ENCODE results near the gene NES.
"Not testable (repeated sequence)": the region's sequence is repeated elsewhere in the genome, so short reads cannot be mapped to it uniquely, and the experiment has no call there.

Gene NES

GRCh38 chr1:156639601-156640101, 37.6 kb downstream of the NES start:
- no peak overlapping the region for H3K4me3 ChIP-seq
- no peak overlapping the region for H3K27ac ChIP-seq
- H3K27me3 ChIP-seq: peaks cover 3 to 96% of the 10 kb centered on the region in 2 donors
- no peaks in the 10 kb centered on the region for H3K9me3 ChIP-seq
- DNase-seq: no peak
- TF ChIP-seq, protein P1, sequence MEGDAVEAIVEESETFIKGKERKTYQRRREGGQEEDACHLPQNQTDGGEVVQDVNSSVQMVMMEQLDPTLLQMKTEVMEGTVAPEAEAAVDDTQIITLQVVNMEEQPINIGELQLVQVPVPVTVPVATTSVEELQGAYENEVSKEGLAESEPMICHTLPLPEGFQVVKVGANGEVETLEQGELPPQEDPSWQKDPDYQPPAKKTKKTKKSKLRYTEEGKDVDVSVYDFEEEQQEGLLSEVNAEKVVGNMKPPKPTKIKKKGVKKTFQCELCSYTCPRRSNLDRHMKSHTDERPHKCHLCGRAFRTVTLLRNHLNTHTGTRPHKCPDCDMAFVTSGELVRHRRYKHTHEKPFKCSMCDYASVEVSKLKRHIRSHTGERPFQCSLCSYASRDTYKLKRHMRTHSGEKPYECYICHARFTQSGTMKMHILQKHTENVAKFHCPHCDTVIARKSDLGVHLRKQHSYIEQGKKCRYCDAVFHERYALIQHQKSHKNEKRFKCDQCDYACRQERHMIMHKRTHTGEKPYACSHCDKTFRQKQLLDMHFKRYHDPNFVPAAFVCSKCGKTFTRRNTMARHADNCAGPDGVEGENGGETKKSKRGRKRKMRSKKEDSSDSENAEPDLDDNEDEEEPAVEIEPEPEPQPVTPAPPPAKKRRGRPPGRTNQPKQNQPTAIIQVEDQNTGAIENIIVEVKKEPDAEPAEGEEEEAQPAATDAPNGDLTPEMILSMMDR (IDR thresholded peaks at IDR 0.05): no peak
- no peaks in the 10 kb centered on the region for H3K36me3 ChIP-seq
- H3K4me1 ChIP-seq: peaks cover 0 to 20% (median 13%) of the 10 kb centered on the region in 4 donors
- intact Hi-C loops (cut with DNase I; ENCODE audit: low total_unique reads): no loop called here

GRCh38 chr1:156638189-156638985, 38.8 kb downstream of the NES start:
- H3K9me3 ChIP-seq: no peaks in the 10 kb centered on the region
- peaks cover 3 to 94% of the 10 kb centered on the region in 2 donors for H3K27me3 ChIP-seq
- peaks cover 0 to 20% (median 13%) of the 10 kb centered on the region in 4 donors for H3K4me1 ChIP-seq
- H3K27ac ChIP-seq: no peak overlapping the region
- no peak overlapping the region for H3K4me3 ChIP-seq
- no peak for DNase-seq
- no peaks in the 10 kb centered on the region for H3K36me3 ChIP-seq
- intact Hi-C loops (cut with DNase I; ENCODE audit: low total_unique reads): no loop called here
- TF ChIP-seq, protein P1 (IDR thresholded peaks at IDR 0.05): no peak

- Histone ChIP-seq H3K27ac (no peak overlapping the region), H3K36me3 (no peaks in the 10 kb centered on the region), H3K4me3 (no peak overlapping the region), H3K27me3 (peaks cover 0 to 71% of the 10 kb centered on the region in 2 donors), H3K9me3 (no peaks in the 10 kb centered on the region), H3K4me1 (no peaks in the 10 kb centered on the region)
- TF ChIP-seq, protein P1 (IDR thresholded peaks at IDR 0.05): no peak
- no peak for DNase-seq
- intact Hi-C loops (cut with DNase I; ENCODE audit: low total_unique reads): no loop called here
Observed at GRCh38 chr1:156632355-156632754, 44.9 kb downstream of the NES start.

GRCh38 chr1:156631152-156631551, 46.1 kb downstream of the NES start:
- H3K9me3 ChIP-seq; DNase-seq; H3K27ac ChIP-seq; H3K4me3 ChIP-seq; intact Hi-C loops (cut with DNase I; ENCODE audit: low total_unique reads); H3K4me1 ChIP-seq; H3K36me3 ChIP-seq: not testable (repeated sequence)
- H3K27me3 ChIP-seq: peaks cover 0 to 73% of the 10 kb centered on the region in 2 donors

DNA sequence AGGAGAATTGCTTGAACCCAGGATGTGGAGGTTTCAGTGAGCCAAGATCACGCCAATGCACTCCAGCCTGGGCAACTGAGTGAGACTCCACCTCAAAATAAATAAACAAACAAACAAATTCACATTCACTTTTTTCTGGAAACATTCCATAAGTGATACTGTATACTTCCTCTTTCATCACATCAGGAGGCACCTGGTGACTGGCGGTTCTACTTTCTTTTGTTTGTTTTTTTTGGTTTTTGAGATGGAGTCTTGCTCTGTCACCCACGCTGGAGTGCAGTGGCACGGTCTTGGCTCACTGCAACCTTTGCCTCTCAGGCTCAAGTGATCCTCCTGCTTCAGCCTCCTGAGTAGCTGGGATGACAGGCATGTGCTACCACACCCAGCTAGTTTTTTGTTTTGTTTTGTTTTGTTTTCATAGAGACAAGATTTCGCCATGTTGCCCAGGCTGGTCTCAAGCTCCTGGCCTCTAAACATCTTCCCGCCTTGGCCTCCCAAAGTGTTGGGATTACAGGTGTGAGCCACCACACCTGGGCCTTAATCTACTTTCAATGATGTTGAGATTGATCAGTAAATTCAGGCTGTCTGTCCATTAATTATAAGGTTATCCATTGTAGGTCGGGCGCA, 47.3 kb downstream of the NES start:
- DNase-seq: no peak

More for the DNA sequence above, 47.3 kb downstream of the NES start:
- TF ChIP-seq, protein P1 (IDR thresholded peaks at IDR 0.05): no peak
- Histone ChIP-seq H3K4me3 (no peak overlapping the region), H3K9me3 (no peaks in the 10 kb centered on the region), H3K36me3 (no peaks in the 10 kb centered on the region), H3K27me3 (peaks cover 0 to 73% of the 10 kb centered on the region in 2 donors), H3K4me1 (peaks cover 0 to 12% (median 10%) of the 10 kb centered on the region in 4 donors), H3K27ac (no peak overlapping the region)
- intact Hi-C loops (cut with DNase I; ENCODE audit: low total_unique reads): loop anchor here (5.0 kb wide), 1 partner anchor 183 kb away; no protein-coding TSS in a partner anchor
